Umbilical cord (tissue), 2 donors: ENCODE measurements around the gene GRK3. TPM values are rescaled to one million over a fixed set of nuclear protein-coding genes. Genes with fewer than 3 reads are reported as not detected.

Experiments used
- DNase-seq: peaks from one replicate; pipeline ENCODE4 v3.0.0-alpha.2; 2015; ENCODE audit warnings: low spot score
- total RNA-seq: library from RNA; depleted of rRNA; stranded (reverse); fragments of >200 nt; gene quantifications from one replicate; pipeline ENCODE4 v1.2.3, GENCODE V29; 2014; ENCODE audit warnings: low replicate concordance; ENCODE audit not compliant: insufficient read depth

GRK3 gene
- total RNA-seq, 1 donor from 2014 or later, result 8.9 TPM

DNA sequence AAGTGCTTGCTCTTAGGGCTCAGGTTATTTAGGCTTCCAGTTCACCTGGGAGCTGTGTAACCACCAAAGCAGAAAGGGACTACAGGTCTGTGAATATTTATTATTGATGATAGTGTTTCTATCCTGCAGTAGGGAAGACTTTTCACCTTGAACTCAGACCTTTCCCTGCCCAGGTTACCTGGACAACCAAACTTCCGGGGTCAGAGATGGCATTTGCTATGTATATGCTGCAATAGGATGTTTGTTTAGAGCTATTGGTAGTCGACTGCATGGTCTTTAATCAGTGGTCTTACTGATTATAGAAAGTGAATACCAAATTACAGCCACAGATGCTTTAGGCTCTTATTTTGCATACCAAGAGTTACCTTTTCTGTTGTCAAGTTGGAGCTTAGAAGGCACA, 94.9 kb downstream of the GRK3 start:
- DNase-seq, result no peak

DNA sequence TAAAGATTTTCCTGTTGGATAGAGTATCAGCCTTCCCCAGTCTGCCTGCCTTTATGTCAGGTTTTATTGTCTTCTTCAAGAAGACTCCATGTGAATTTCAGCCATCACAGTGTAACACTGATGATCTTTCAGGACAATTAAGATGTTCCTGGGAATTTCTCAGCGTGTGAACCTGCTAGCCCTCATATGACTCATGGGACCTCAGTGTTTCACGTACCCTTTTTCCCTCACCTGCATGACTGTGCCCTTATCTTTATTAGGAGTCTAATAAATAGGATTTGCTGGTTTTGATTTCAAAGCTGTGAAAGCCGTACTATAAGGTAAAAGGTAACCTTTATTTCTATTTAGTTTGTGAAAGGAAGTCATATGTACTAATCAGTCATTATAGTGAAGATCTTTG, 95.9 kb downstream of the GRK3 start:
- DNase-seq, result no peak

DNA sequence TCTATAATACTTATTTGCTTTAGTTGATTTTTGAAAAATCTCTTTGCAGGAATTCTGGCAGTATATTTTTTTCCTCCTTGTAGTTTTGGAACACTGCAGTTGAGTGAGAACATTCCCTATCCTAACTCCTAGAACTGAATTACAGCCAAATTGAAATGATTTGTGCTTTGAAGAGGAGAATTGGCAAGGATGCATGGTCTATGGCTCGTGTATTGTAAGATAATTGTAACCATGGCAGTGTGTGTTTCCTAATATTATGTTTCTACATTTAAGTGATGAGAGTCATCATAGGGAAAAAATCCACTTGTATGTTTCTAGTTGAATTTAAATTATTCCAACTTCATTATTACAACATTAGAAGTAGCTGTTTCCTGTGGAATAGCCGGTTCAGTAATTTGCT, 96.6 kb downstream of the GRK3 start:
- peak; percentile 28 for DNase-seq

DNA sequence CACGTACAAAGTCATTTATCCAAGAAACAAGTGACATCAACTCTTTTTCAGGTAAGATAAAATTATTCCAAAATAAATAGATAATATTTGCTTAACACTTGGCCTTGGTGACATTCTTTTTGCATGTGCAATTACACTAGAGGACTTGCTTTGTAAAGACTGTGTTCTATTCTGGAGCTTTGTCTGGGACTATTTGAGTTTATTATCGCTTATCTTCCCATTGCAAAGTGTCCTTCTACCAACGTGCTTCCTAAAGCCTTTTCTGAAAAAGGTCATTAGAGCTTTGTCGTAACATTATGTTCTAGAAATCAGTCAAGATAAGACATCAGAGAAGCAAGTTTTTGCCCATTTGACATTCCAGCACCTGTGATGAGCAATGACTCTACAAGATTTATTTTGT, 99.2 kb downstream of the GRK3 start:
- no peak for DNase-seq

DNA sequence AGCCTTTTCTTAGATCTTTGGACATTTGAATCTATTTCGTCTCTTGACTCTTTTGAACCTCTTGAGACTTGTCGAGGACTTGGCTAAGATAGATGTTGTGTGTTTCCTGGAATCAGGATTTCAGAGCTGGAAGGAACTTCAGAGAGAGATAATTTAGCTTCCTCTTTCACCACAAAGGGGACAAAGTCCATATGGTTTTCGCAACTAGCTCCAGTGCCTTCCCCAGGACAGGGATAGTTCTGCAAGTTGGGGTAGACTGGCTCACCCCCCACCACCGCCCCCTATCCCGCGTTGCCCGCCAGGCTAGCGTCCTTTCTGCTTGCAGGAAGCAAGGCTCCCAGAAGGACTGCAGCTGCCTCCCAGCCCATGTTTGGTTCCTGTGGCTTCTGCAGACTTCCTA, 101.8 kb downstream of the GRK3 start:
- peak; percentile 50 for DNase-seq

DNA sequence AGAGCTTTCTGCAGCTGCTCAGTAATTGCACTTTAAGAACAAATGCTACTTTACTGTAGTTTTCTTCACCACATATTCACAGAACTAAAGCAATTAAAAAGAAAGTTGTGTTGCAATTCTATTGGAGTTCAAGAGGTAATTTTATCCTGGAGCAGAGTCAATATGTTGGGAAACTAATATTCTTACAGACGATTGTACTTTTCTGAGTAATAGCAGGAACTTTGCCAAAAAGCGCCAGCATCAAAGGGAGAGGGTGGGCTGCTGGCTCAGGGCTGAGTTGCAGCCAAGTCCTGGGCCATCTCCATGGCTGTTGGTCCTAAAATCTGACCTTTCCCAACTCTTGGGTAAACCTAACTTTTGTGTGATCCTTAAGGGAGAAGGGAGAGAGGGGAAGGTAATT, 104.0 kb downstream of the GRK3 start:
- peak; percentile 59 for DNase-seq

DNA sequence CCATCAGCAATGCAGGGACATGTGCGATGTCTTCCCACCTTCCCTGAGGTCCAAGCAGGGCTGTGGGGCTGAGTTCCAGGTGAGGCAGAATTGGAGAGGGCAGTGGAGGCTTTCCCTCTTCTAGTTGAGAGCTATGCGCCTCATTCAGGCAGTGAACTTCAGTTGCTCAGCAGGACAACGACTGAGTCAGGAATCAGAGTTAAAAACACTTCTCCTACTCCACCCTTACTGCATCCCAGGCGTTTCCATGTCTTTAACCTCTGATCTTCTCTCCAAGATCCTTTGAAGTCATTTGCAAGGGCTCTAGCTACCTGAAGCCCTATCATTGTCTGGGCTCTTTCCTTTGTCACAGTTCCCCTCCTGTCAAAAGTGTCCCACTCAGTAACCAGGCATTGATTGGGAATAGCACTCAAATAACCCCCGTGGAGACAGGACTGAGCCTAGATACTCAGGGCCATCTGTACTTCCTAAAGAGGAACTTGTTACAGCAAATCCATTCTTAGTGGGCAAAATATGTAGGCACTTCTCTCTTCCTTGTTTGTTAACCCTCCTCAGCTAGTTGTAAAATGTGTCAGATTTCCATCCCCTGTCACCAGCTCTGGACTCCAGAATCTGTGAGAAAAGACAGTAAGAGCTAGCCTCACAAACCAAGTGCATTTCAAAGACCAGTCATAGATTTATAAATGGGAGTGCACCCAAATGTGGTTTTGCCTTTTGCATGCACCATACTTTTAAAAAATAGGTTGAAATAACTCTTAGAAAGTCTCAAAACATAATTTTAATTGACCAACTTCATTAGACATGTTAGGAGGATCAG, 105.0 kb downstream of the GRK3 start:
- peak; percentile 6 for DNase-seq

DNA sequence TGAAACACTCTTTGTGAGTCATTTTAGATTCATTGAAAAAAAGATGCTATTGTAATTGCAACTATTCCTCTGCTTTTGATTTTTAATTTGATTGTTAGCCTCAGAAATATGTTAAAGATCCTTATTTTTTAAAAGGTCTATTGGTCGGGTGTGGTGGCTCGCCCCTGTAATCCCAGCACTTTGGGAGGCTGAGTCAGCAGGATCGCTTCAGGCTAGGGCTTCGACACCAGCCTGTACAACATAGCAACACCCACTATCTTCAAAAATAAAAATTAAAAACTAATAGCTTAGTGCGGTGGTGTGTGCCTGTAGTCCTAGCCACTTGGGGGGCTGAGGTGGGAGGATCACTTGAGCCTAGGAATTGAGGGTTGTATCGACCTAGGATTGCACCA, 105.6 kb downstream of the GRK3 start:
- no peak for DNase-seq

DNA sequence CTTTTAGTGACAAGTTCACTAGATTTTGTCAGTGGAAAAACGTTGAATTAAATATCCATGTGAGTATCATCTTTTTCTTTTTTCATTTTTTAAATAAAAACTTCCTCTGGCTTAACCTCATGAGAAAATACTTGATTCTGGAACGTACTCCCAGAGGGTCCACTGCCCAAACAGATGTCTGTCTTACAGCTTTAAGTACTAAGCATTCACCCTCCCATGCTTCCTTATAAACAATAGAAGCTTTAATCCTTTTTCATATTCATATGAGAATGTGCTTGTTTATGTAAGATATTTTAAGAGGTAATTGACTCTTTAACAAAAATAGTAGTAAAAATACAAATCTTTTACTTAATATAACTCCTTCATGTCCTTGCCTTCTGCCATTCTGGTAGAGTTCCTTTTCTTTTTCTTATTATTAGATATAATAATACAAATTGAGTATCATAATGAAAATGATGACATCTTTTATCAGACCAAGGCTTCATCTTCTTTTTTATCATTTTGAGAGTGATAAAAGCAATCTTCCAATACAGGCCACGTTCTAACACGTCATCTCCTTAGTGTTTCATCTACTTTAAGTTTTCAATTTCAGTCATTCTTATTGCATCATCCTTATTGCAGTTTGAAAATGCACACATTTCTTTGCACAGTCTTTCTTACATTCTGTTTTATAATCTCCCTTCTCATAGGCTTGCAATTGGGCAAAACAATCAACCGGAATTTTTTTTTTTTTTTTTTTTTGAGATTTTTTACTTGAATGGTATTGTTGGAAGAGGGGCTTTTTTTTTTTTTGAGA, 108.0 kb downstream of the GRK3 start:
- DNase-seq, result no peak

DNA sequence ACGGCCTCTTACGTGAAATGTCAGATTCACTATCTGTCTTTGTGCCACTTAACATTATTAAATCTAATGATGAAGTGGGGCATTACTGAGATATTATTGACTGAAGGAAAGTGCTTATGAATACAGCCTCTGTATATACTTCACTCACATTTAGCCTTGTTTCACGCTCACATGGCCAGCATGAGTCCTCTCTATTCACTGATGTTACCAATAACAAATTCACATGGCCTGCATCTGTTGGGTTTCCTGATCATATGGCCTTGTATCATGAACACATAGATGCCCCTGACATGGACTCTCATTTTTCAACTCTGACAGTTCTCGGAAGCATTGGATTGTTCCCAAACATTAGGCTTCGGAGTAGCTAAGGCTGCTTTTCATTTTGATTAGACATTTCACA, 109.2 kb downstream of the GRK3 start:
- no peak for DNase-seq

DNA sequence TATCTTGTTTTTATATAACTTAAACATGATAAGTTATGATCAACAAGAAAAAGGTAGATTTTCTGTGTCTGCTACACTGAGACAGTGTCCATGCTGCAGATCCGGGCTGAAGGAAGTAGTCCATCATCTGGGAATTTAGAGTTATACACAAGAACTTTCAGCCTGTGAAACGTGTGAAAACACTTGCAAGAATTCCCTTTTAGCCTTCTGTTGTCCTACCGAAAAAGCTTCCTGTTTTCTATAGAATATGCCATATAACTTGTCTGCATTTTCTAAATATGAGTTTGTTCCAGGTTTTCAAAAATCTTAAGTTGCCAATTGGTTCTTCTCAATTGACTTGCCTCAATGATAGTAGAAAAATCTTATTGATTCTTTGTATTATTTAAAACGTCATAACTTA, 113.2 kb downstream of the GRK3 start:
- no peak for DNase-seq

DNA sequence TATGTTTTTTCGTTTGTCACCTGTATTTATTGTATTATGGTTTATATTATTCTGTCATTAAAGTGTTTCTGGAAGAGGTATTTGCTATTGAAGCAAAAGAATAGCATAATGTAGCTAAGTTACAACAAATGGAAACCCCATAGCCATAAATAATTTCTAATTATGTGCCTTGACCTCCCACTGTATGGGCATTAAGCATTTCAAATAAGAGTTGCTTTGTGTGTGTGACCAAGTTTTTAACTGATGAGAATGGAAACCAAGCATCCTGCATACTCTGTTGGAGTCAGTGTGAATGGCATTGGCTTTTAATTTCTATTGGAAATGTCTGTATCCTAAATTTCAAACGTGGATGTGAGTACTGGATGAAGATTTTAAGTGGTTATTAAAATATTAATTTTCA, 115.6 kb downstream of the GRK3 start:
- DNase-seq, result no peak

DNA sequence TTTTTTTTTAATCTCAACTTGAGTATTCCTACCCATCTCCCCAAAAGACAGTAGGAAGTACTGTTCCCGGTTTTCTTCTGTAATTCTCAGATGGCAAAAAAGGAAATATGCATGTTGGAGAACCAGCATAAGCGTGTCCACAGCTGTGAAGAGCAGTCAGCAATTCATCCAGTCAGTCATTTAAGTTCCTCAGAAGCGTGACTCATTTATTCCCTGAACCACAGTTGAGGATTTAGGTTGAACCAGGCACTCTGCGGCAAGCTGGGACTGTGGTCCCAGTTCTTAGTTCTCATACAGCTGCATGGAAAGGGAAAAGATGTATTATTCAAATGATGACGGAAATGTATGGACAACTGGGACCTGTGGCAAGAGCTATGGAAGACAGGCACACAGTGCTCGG, 116.5 kb downstream of the GRK3 start:
- DNase-seq, result peak; percentile 25

DNA sequence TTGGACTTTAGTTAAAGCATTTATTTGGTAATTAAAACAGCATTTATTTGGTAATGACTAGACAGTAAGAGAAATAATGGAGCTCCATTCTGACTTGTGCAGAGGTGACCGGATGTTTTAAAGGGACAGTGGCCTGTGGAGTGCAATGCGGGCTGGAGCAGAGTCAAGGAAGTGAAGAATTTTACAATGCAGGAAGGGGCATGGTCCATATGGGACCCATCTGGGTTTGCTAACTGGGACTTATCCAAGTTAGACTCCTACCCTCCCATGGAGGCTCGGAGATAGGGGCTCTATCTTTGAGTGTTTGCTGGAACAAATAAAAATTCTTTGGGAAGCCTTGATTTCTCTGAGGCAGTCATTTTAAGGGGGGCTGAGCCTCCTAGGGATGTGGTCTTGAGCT, 117.6 kb downstream of the GRK3 start:
- no peak for DNase-seq

DNA sequence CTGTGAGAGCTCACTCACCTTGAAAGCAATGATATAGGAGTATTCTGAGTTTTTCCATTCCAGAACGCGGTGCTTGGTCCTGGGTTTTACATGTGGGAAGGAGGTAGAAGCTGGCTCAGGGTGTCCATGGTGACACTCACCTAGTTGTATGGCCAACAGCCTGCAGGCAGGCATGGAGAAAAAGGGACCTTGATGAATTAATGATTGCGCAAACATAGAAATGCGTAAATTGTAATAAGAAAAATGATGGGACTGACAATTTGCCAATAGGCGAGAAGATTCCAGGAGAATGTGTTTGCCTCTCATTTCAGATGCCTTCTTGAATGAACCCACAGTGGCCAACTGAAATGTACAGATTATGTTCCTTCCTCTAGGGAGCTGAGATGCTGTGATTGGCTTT, 124.2 kb downstream of the GRK3 start:
- DNase-seq, result no peak

DNA sequence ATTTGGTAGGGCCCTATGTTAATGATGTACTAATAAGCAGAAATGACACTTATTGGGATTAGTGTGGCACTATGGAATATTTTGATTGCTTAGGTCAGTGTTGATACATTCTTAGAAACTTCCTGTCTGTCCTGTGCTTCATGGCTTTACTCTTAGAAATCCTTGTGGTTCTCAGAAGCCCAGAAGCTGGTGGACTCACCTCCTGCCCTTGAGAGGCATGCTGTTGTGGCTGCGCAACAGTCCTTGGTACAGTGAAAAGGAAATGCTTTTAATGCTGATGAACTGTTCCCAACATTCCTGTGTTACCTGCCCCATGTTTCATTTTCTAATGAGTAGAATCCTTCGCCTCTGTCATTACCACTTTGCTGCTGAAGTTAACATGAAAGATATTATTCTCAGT, 125.2 kb downstream of the GRK3 start:
- DNase-seq, result no peak

DNA sequence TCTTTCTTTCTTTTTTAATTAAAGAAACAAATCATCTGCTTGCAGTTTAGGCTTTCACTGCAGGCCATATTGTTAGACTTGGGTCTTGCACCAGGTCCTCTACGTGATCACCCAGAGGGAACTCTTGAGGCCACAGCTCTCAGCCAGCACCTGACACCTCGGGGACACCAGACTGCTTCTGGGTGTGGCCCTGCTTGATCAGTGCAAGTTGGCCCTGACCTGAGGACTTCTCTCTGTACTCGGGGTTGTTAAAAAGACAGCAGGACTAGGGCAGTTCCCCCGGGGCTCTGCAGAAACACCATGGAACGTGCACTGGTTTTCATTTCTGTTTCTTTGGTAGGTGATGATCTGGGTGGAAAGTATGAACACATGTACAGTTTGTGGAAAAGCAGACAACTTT, 126.3 kb downstream of the GRK3 start:
- DNase-seq, result no peak

DNA sequence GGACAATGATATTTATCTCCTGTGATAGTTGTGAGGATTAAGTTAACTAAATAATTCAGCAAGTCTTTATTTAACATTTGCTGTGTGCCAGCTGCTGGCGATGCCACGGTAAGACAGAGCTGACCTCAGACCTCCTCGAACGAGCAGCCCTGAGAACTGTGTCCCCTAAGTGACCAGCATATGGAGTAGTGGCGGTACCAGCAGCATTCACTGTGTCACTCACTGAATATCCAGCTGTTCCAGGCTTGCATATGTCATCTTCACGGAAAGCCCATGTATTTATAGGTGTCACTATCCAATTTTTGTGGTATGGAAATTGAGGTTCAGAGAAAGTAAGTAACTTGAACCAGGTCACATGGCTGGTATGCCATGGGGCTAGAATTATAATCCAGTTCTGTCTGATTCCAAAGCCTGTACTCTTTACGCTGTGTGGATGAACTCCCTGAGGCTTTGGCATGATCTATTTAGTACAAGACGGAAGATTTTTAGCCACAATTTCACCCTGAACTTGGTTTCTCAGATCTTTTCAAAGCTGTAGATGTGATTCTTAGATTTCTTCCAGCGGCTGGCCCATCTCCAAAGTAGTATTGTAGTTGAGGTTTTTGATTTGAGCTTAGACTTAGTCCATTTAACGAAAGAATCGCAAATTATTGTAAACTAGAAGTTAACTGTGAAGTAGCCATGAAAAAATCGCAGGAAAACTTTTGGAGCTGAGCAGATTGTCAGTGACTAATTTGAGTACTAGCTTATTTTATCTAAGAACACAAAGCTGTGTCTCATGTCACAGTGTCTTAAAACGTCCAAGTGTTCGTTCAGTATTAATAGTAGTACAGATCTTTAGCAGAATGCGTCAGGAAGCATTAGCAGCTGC, 128.2 kb downstream of the GRK3 start:
- peak; percentile 27 for DNase-seq

DNA sequence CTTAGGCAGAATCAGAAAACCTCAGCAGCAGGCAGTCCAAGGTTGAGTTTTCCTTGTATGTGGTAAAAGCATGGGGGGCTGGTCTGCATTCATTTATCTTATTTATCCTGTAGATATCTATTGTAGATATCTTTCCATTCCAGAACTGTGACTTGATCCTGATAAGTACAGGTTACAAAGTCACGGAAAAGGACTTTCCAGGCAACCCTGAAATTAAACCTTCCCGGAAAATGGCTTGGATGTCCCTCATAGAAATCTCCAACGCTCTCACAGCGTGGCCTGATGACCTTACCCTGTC, 128.7 kb downstream of the GRK3 start:
- no peak for DNase-seq

DNA sequence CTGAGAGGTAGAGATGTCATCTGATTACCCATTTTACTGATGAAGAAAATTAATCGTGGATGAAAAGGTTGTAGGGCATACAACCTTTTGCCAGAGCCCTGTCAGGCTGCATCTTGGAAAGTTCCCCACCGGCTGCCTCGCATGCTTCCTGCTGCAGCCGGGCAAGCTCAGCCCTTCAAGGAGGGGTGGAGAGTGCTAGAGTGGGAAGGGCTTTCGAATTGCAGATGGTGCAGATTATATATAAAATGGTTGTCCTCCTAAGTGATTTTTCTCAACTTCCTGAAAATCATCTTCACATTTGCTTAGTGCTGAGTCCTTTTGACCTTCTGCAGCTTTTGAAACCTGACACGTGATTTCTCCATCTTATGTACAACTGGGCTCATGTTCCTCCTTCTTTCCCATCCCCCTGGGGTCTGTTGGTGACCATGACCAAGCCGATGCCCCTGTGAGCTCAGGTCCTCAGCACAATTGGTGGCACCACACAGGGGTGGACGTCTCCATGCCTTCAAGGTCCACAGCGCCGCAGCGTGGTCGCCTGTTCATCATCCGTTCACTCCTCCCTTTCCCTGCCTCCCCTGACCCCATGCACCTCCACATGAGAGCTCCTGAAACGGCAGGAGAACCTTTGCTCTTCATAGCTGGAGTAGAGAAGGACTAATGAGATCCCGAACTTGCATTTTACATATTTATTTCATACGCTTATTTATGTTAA, 129.9 kb downstream of the GRK3 start:
- no peak for DNase-seq

DNA sequence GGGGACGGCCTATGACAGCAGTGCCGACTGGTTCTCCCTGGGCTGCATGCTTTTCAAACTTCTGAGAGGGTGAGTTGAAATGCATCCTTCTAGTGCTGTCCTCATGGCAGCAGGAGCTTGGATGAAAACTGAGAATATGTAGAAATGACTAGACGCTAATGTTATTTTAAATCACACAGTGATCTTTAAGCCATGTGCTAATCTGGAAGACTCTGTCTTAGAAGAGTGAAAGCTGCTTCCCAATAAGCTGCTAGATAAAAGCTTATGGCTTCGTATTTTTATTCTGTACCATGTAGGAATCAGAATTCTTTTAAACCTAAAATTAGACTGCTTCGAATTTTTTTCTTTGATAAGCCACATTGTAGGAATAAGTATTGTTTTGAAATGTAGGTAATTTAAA, 130.7 kb downstream of the GRK3 start:
- no peak for DNase-seq

DNA sequence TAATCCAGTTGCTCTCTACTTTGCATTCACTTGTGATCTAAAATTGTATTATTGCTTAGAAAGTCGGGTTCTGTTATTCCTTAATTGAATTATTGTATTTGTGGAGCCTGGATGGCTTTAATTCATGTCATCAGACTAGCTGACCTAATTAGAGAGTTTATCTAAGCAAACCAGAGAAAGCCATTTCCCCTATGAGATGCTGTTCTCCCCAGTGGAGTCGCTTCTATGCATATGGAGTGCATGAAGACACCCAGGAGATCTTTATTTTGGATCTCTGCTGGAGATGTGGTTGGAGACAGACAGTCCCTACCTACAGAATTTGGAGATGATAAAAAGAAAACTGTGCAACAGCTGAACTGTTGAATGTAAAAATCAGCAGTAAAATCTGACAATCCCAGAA, 132.3 kb downstream of the GRK3 start:
- DNase-seq, result no peak
